COR-L47 (cell line): Measurements from ENCODE around the gene OR1A1.
"Not testable (repeated sequence)": the region's sequence is repeated elsewhere in the genome, so short reads cannot be mapped to it uniquely, and the experiment has no call there.

ENCODE experiments used
- DNase-seq: peaks from one replicate; lab custom pipeline; 2025; lab: John Stamatoyannopoulos, UW

OR1A1 gene

GRCh38 chr17:3207367-3207766 lies at the start of gene OR1A1:
TSS of gene OR1A1 (plus strand) at chr17:3207667. CDS start at chr17:3215621, 7,954 bp downstream.
- no peak for DNase-seq

- DNase-seq: no peak
Observed at GRCh38 chr17:3167574-3167973, 39.9 kb upstream of the OR1A1 start.

GRCh38 chr17:3189961-3190360 lies 17.5 kb upstream of the OR1A1 start:
- DNase-seq: no peak

- no peak for DNase-seq
Observed at GRCh38 chr17:3197219-3197618, 10.2 kb upstream of the OR1A1 start, which contains the start of gene OR1A2. TSS of gene OR1A2 (plus strand) at chr17:3197519. CDS start at chr17:3197519, 0 bp downstream.

GRCh38 chr17:3208484-3208883 lies 1.0 kb downstream of the OR1A1 start:
- DNase-seq: no peak

- no peak for DNase-seq
Observed at GRCh38 chr17:3213001-3213400, 5.5 kb downstream of the OR1A1 start.

GRCh38 chr17:3213587-3213986 lies 6.1 kb downstream of the OR1A1 start:
- no peak for DNase-seq

GRCh38 chr17:3219978-3220377 lies 12.5 kb downstream of the OR1A1 start:
- not testable (repeated sequence) for DNase-seq

- DNase-seq: no peak
Observed at GRCh38 chr17:3221850-3222249, 14.4 kb downstream of the OR1A1 start.

- no peak for DNase-seq
Observed at GRCh38 chr17:3222505-3222904, 15.0 kb downstream of the OR1A1 start.

GRCh38 chr17:3224721-3225352 lies 17.4 kb downstream of the OR1A1 start:
- not testable (repeated sequence) for DNase-seq

- not testable (repeated sequence) for DNase-seq
Observed at GRCh38 chr17:3232300-3232699, 24.8 kb downstream of the OR1A1 start.

GRCh38 chr17:3238685-3239084 lies 31.2 kb downstream of the OR1A1 start:
- DNase-seq: not testable (repeated sequence)

GRCh38 chr17:3241044-3241443 lies 33.6 kb downstream of the OR1A1 start:
- DNase-seq: not testable (repeated sequence)

- not testable (repeated sequence) for DNase-seq
Observed at GRCh38 chr17:3244841-3245240, 37.4 kb downstream of the OR1A1 start.

- not testable (repeated sequence) for DNase-seq
Observed at GRCh38 chr17:3249013-3249412, 41.5 kb downstream of the OR1A1 start.

- no peak for DNase-seq
Observed at GRCh38 chr17:3256575-3256974, 49.1 kb downstream of the OR1A1 start.

- DNase-seq: no peak
Observed at GRCh38 chr17:3260163-3260562, 52.7 kb downstream of the OR1A1 start.

GRCh38 chr17:3260600-3260999 lies 53.1 kb downstream of the OR1A1 start:
- DNase-seq: no peak
